Ishikawa (cell line): Measurements from ENCODE around the gene ARMH3.

Experiments used
- FOXM1 ChIP-seq: IDR thresholded peaks from 2 replicates; pipeline ENCODE4 v1.6.1; 2012; ENCODE audit warnings: low read depth, borderline replicate concordance
- MAX ChIP-seq: IDR thresholded peaks from 2 replicates; pipeline ENCODE4 v1.6.1; 2012
- TEAD4 ChIP-seq: IDR thresholded peaks from 2 replicates; pipeline ENCODE4 v1.6.1; 2012

- no peak for TF ChIP-seq TEAD4
- no peak for TF ChIP-seq FOXM1
- TF ChIP-seq MAX, result no peak
These were observed 168.2 kb downstream of the ARMH3 start for GRCh38 chr10:101887775-101888174.
